Dermis microvascular lymphatic vessel endothelial cell (primary cell): Measurements from ENCODE around the gene SUPT7L. TPM values are rescaled to one million over a fixed set of nuclear protein-coding genes. Genes with fewer than 3 reads are reported as not detected.
A peak's percentile ranks its signal among the peaks of the same experiment; 100 is the strongest.
"Not testable (repeated sequence)": the region's sequence is repeated elsewhere in the genome, so short reads cannot be mapped to it uniquely, and the experiment has no call there.

ENCODE experiments used
- DNase-seq, 2 donors: peaks; one replicate each; pipeline versions ENCODE4 v3.0.0 to v3.0.0-alpha.2; 2010; ENCODE audit warnings: low read depth in 2 of 2
- total RNA-seq: library from RNA; depleted of rRNA; stranded (reverse); fragments of >200 nt; gene quantifications from 2 replicates; pipeline ENCODE4 v1.2.1, GENCODE V29; 2014

The SUPT7L gene
- total RNA-seq, 1 donor from 2014 or later = 10.0 TPM

GRCh38 chr2:27638709-27639108 lies 24.7 kb downstream of the SUPT7L start:
- DNase-seq = no peak

GRCh38 chr2:27638037-27638637 lies 25.3 kb downstream of the SUPT7L start:
- no peak for DNase-seq

DNA sequence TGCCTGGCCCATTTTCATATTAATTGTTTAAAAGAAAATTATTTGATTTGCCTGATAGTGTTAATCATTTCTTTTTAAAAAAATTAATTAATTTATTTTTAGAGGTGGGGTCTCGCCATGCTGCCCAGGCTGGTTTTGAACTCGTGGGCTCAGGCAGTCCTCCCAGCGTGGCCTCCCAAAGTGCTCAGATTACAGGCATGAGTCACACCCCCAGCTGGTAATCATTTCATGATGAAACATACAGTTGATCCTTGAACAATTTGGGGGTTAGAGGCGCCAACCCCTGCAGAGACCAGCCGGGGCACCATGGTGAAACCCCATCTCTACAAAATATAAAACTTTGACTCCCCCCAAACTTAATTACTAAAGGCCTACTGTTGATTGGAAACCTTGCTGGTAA lies 26.6 kb downstream of the SUPT7L start:
- DNase-seq = no peak

- no peak for DNase-seq
These were observed 29.1 kb downstream of the SUPT7L start for GRCh38 chr2:27634291-27634690.

DNA sequence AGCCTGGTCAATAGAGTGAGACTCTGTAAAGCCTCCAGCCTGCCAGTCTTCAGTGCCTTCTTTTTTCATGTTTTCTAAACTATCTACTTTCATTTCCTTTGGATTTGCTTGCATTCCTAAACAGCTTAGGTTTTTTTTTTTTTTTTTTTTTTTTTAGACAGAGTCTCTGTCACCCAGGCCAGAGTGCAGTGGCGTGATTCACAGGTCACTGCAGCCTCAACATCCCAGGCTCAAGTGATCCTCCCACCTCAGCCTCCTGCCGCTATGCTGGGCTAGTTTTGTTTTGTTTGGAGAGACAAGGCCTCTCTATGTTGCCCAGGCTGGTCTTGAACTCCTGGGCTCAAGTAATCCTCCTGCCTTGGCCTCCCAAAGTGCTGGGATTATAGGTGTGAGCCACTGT lies 33.2 kb downstream of the SUPT7L start:
- DNase-seq = not testable (repeated sequence)

DNA sequence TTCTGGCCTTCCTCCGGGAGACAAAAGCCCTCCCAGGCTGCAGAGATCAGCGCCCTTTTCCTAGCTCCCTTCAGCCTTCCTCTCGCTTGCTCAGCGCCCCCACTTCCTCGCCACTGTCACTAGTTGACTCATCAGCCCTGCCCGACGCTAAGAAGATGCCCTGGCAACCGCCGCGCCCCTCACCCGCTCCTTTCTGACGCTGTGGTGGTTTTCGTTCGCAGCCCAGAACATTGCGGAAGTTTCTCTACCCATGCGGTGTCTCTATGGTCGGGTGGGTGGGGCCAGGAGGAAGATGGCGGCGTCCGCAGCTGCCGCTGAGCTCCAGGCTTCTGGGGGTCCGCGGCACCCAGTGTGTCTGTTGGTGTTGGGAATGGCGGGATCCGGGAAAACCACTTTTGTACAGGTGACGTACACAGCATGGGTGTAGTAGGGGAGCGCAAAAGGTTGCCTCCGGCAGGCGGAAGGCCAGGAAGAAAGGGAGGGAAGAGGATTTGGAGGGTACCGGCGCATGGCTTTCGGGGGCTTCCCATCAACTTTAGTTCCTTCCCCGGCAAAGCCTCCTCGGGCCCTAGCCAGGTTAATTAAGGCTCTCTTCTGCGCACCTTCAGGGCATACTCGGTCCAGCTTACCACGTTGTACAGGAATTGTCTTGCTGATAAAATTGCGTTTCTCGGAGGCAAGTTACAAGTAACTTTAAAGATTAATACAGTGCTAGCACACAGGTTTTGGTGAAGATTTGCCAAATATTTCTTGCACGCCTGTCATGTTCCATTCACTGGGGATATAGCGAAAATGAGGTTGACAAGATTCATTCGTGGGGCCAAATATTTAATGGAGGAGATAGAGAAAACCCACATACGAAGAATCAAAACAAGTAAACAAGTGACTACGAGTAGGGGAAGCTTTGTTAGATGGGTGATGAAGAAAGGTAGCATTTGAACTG lies 34.4 kb downstream of the SUPT7L start, which contains the start of the genes CCDC121 and GPN1:
Gene CCDC121 (minus strand): TSS at position 246 of the 943 bp plus-strand sequence. CDS start 1,213 bp downstream, outside the sequence.
Gene GPN1 (plus strand): TSS at position 284 of the 943 bp plus-strand sequence. CDS start 9 bp downstream, at position 293.
- DNase-seq = peak; percentile 65 to 93

DNA sequence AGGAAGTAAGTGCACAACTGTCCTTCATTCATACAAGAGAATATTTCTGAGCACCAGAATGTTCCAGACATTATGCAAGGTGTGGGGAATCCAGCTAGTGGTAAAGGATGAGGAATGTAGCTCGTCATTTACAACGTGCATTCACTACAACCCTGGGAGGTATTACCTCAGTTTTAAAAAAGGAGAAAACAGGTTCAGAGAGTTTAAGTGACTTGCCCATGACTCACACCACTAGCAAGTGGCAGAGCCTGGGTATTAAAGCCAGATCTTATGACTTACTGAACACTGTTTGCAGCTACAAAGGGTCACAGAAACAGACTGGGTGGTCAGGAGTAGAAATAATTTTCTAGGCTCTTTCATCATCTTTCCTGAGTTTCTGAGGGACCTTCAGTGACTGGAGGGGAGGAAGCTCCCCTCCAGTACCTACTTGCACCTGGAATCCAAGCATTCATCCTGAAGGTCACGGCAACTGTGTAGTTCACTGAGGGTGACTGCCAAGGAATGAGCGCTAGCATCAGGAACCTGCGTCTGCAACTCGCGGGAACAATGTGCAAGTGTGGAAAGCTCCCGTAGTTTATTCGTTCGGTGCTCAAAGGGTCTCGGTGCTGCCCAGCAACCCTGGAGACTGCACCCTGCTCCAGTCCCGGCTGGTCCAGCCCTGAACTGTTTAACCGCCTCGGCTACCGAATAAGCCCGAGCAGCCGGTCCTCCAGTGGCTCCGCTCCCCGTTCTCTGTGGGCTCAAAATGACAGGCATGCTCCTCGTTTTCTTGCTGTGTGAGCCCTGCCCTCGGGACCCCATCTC lies 35.2 kb downstream of the SUPT7L start:
- peak in 1 of 2 donors; percentile 62 for DNase-seq

DNA sequence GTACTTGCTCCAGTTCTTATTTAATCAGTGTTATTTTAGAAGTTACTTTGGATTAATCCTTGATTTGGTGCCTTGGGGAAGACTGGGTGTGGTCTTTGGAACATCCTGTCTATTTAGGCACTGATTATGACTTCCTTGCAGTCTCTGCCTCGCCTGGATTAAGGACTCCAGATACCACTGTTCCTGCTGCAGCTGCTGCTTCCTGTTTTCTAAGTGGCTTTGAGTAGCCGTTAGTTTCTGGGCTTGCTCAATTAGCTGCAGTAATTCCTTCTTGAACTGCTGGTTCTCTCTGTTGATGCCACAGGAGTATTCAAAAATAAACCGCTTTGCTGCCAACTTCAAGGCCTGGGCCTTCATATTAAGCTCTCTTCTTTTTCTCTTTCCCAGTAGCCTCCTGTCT lies 36.5 kb downstream of the SUPT7L start:
- peak in 1 of 2 donors; percentile 31 for DNase-seq

- not testable (repeated sequence) for DNase-seq
These were observed 37.1 kb downstream of the SUPT7L start for GRCh38 chr2:27626323-27626722.

DNA sequence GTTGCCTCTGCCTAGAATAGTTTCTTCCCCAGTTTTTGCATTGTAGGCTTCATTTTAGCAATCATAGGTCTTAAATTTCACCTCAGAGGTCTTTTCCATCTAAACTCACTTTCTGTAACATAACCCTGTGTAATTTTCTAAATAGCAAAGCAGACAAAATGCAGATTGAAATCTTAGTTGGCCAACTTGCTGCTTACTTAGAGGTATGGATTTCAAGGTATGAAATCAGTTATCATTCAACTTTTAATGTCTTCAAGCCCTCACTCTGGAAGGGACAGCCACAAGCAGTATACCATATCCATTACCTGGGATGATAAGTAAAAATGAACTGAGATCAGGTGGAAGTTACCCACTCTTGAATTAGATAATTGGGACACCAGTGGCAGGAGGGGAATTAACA lies 38.5 kb downstream of the SUPT7L start:
- no peak for DNase-seq

GRCh38 chr2:27622921-27623384 lies 40.5 kb downstream of the SUPT7L start:
- DNase-seq = peak in 1 of 2 donors; percentile 26

GRCh38 chr2:27621524-27621923 lies 41.9 kb downstream of the SUPT7L start:
- no peak for DNase-seq

- no peak for DNase-seq
These were observed 48.1 kb downstream of the SUPT7L start for GRCh38 chr2:27615316-27615715.

DNA sequence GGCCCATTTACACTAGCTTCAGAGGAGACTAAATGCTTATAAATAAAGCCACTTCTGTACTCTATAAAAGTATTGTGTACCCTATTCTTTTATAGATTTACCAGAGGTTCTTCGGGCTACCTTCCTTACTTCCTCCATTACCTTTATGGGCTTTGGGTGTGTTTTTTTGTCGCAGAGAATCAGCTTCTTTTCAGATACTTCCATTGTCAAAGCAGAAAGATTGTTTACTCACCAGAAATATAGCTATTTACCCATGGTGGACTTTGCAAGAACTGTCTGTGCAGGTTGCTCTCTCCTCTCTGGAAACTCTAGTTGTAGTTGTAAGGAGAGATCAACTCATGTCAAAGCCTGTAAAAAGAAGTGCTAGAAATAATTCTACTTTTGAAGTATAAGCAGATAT lies 49.4 kb downstream of the SUPT7L start:
- no peak for DNase-seq

DNA sequence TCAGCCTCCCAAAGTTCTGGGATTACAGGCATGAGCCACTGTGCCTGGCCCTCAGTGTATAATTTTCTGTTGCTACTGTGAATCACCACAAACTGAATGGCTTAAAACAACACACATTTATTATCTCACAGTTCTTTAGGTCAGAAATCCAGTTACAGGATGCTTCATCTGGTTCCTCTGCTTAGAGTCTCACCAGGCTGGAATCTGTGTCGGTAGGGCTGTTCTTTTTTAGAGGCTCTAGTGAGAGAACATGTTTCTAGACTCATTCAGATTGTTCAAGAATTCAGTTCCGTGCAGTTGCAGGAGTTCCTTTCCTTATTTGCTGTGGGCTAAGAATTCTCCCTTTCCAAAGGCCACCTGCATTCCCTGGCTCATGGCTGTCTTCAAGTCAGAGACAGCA lies 56.8 kb downstream of the SUPT7L start:
- no peak for DNase-seq

Other genes with a start within 250 kb of the SUPT7L start
- 91.0 and 106 TPM in 2 replicates for gene NRBP1, start 235.0 kb downstream of the SUPT7L start, total RNA-seq
- gene KRTCAP3, start 221.2 kb downstream of the SUPT7L start, total RNA-seq = 0.13 and 0.38 TPM in 2 replicates
- gene IFT172, start 173.9 kb downstream of the SUPT7L start, total RNA-seq = 10.2 and 11.0 TPM in 2 replicates
- 10.0 and 16.4 TPM in 2 replicates for gene FNDC4, start 168.4 kb downstream of the SUPT7L start, total RNA-seq
- 0.13 TPM in 1 of 2 replicates, not detected in the other for gene GCKR, start 166.8 kb downstream of the SUPT7L start, total RNA-seq
- gene ZNF512, start 80.6 kb downstream of the SUPT7L start, total RNA-seq = 10.0 and 11.9 TPM in 2 replicates
- 1.0 and 1.3 TPM in 2 replicates for gene CCDC121, start 34.6 kb downstream of the SUPT7L start, total RNA-seq
- 32.1 TPM in 2 replicates for gene GPN1, start 34.6 kb downstream of the SUPT7L start, total RNA-seq
- 17.4 and 17.8 TPM in 2 replicates for gene SLC4A1AP, start 275 bp upstream of the SUPT7L start, total RNA-seq
- gene MRPL33, start 108.1 kb upstream of the SUPT7L start, total RNA-seq = 38.6 and 56.4 TPM in 2 replicates
- gene RBKS, start 226.8 kb upstream of the SUPT7L start, total RNA-seq = 0.90 and 1.0 TPM in 2 replicates
- 13.0 and 16.6 TPM in 2 replicates for gene BABAM2, start 227.1 kb upstream of the SUPT7L start, total RNA-seq